H1 (cell line): ENCODE measurements around the gene RERE. TPM values are rescaled to one million over a fixed set of nuclear protein-coding genes. Genes with fewer than 3 reads are reported as not detected.

Experiments used
- CTCF ChIA-PET: fragments of 300-600 bp; sonication (Branson Sonifier 250); formaldehyde crosslinking; loops from one replicate; lab custom pipeline; 2021; ENCODE audit not compliant: partially characterized antibody; lab: Charles Lee
- POLR2A ChIA-PET: fragments of 300-600 bp; sonication (Branson Sonifier 250); formaldehyde crosslinking; loops from one replicate; lab custom pipeline; 2021; ENCODE audit warnings: inconsistent platforms; ENCODE audit not compliant: partially characterized antibody; lab: Charles Lee
- DNase-seq, 2 experiments: peaks; one replicate each; pipeline versions ENCODE4 v3.0.0 to v3.0.0-alpha.2; 2010 to 2022; ENCODE audit warnings: low spot score in 2 of 2, low read depth in 1 of 2, mixed read lengths in 1 of 2
- FAIRE-seq: peaks from 2 replicates; lab custom pipeline; 2011; peaks lifted over from hg19 to GRCh38; lab: Jason Lieb, UNC
- H2AFZ ChIP-seq: 2 replicates; pipeline ENCODE4 v1.8.1; 2012; ENCODE audit warnings: low read length, inconsistent platforms
- H2AK5ac ChIP-seq: 2 replicates; pipeline ENCODE4 v1.6.1; 2013; ENCODE audit warnings: low read depth, low read length
- H2BK120ac ChIP-seq: replicated peaks from 2 replicates; pipeline ENCODE3; 2013; ENCODE audit warnings: low read depth, low read length, inconsistent platforms
- H2BK12ac ChIP-seq: 2 replicates; pipeline ENCODE4 v1.6.1; 2013; ENCODE audit warnings: low read depth, low read length
- H2BK15ac ChIP-seq: 2 replicates; pipeline ENCODE4 v1.6.1; 2013; ENCODE audit warnings: low read length
- H2BK20ac ChIP-seq: 2 replicates; pipeline ENCODE4 v1.6.1; 2013; ENCODE audit warnings: low read length
- H2BK5ac ChIP-seq: 2 replicates; pipeline ENCODE4 v1.6.1; 2013; ENCODE audit warnings: low read depth, low read length
- H3K14ac ChIP-seq: 2 replicates; pipeline ENCODE4 v1.6.1; 2013; ENCODE audit warnings: inconsistent platforms; ENCODE audit not compliant: insufficient read length
- H3K18ac ChIP-seq: 2 replicates; pipeline ENCODE4 v1.6.1; 2013; ENCODE audit warnings: low read length; ENCODE audit errors: extremely low read depth
- H3K23ac ChIP-seq: 2 replicates; pipeline ENCODE4 v1.6.1; 2013; ENCODE audit warnings: inconsistent platforms; ENCODE audit not compliant: insufficient read length
- H3K23me2 ChIP-seq: 2 replicates; pipeline ENCODE4 v1.6.1; 2013; ENCODE audit warnings: low read depth, low read length
- H3K27ac ChIP-seq: 2 replicates; pipeline ENCODE4 v1.6.1; 2011; ENCODE audit warnings: low read depth, low read length, inconsistent platforms
- H3K27me3 ChIP-seq, 4 experiments: replicated peaks in 1 of 4; 1 replicate in 1 of 4; 2 replicates in 3 of 4; pipeline versions ENCODE4 v1.6.1 to v1.8.1; 2011 to 2013; ENCODE audit warnings: low read length in 3 of 4, mild to moderate bottlenecking in 3 of 4, inconsistent platforms in 2 of 4, mixed read lengths in 2 of 4, moderate library complexity in 1 of 4; ENCODE audit not compliant: control insufficient read depth in 3 of 4, insufficient read depth in 3 of 4; ENCODE audit errors: extremely low read depth in 1 of 4
- H3K36me3 ChIP-seq, 4 experiments: 2 replicates each; pipeline versions ENCODE4 v1.6.1 to v1.8.1; 2011 to 2013; ENCODE audit warnings: mild to moderate bottlenecking in 4 of 4, low read length in 3 of 4, moderate library complexity in 2 of 4, control low read depth in 1 of 4, inconsistent platforms in 1 of 4; ENCODE audit not compliant: insufficient read depth in 4 of 4, control insufficient read depth in 2 of 4
- H3K4ac ChIP-seq: replicated peaks from 2 replicates; pipeline ENCODE3; 2013; ENCODE audit warnings: low read length, low read depth, mixed read lengths, inconsistent platforms; ENCODE audit not compliant: insufficient read length
- H3K4me1 ChIP-seq, 4 experiments: replicated peaks in 1 of 4; 1 replicate in 1 of 4; 2 replicates in 3 of 4; pipeline versions ENCODE4 v1.6.1 to v1.8.1; 2011 to 2013; ENCODE audit warnings: low read length in 3 of 4, inconsistent platforms in 2 of 4, mixed read lengths in 1 of 4; ENCODE audit not compliant: insufficient read depth in 4 of 4, control insufficient read depth in 3 of 4
- H3K4me2 ChIP-seq, 2 experiments: 2 replicates each; pipeline versions ENCODE4 v1.6.1 to v1.8.1; 2011 to 2013; ENCODE audit warnings: low read depth in 2 of 2, low read length in 2 of 2, control low read depth in 1 of 2, inconsistent platforms in 1 of 2, mild to moderate bottlenecking in 1 of 2; ENCODE audit not compliant: insufficient read depth in 1 of 2
- H3K4me3 ChIP-seq, 4 experiments: fragments of 200-600, 300-600 bp in 1 of 4; sonication (generic), shearing (Covaris generic), sonication (Bioruptor Twin) in 1 of 4; 2 replicates each; pipeline versions ENCODE4 v1.5.1 to v1.8.1; 2011 to 2016; ENCODE audit warnings: low read length in 4 of 4, low read depth in 3 of 4, control low read depth in 2 of 4, inconsistent platforms in 2 of 4, mild to moderate bottlenecking in 2 of 4, mixed read lengths in 1 of 4, moderate library complexity in 1 of 4; ENCODE audit not compliant: insufficient read depth in 2 of 4; ENCODE audit errors: extremely low read depth in 1 of 4
- H3K56ac ChIP-seq: replicated peaks from 2 replicates; pipeline ENCODE3; 2013; ENCODE audit warnings: low read depth, mild to moderate bottlenecking, mixed read lengths, low read length, inconsistent platforms; ENCODE audit not compliant: insufficient read length
- H3K79me1 ChIP-seq: 2 replicates; pipeline ENCODE4 v1.6.1; 2013; ENCODE audit warnings: low read depth, low read length, control low read depth
- H3K79me2 ChIP-seq, 2 experiments: 2 replicates each; pipeline versions ENCODE4 v1.6.1 to v1.8.1; 2012 to 2013; ENCODE audit warnings: low read length in 2 of 2, mild to moderate bottlenecking in 2 of 2, inconsistent platforms in 1 of 2; ENCODE audit not compliant: insufficient read depth in 2 of 2, control insufficient read depth in 1 of 2
- H3K9ac ChIP-seq, 4 experiments: replicated peaks in 1 of 4; 1 replicate in 1 of 4; 2 replicates in 3 of 4; pipeline versions ENCODE4 v1.6.1 to v1.8.1; 2011 to 2013; ENCODE audit warnings: low read depth in 3 of 4, low read length in 3 of 4, control low read depth in 2 of 4, mild to moderate bottlenecking in 2 of 4, moderate library complexity in 2 of 4, inconsistent platforms in 1 of 4; ENCODE audit errors: extremely low read depth in 1 of 4
- H3K9me3 ChIP-seq, 2 experiments: 2 replicates each; pipeline versions ENCODE4 v1.6.1 to v1.8.1; 2012 to 2013; ENCODE audit warnings: mild to moderate bottlenecking in 2 of 2, moderate library complexity in 2 of 2, control low read depth in 1 of 2, inconsistent platforms in 1 of 2, low read depth in 1 of 2, low read length in 1 of 2, mixed read lengths in 1 of 2; ENCODE audit not compliant: insufficient read depth in 2 of 2
- H4K20me1 ChIP-seq, 2 experiments: replicated peaks in 1 of 2; 2 replicates each; pipeline versions ENCODE3 to v1.8.1; 2011 to 2013; ENCODE audit warnings: inconsistent platforms in 2 of 2, low read length in 2 of 2, mild to moderate bottlenecking in 1 of 2; ENCODE audit not compliant: insufficient read depth in 2 of 2, control insufficient read depth in 1 of 2
- H4K5ac ChIP-seq: 2 replicates; pipeline ENCODE4 v1.6.1; 2013; ENCODE audit warnings: low read length, low read depth, mixed read lengths, inconsistent platforms; ENCODE audit not compliant: insufficient read length
- H4K8ac ChIP-seq: 2 replicates; pipeline ENCODE4 v1.8.0; 2013; ENCODE audit warnings: mild to moderate bottlenecking, moderate library complexity, low read length, inconsistent platforms; ENCODE audit not compliant: insufficient read depth; ENCODE audit errors: extremely low read depth
- H4K91ac ChIP-seq: replicated peaks from 2 replicates; pipeline ENCODE3; 2013; ENCODE audit warnings: low read length, mixed read lengths, inconsistent platforms; ENCODE audit not compliant: insufficient read length
- BRCA1 ChIP-seq: IDR thresholded peaks from 2 replicates; pipeline ENCODE4 v1.6.1; 2012; ENCODE audit warnings: low read depth, low read length, improper control_type of control experiment
- CREB1 ChIP-seq: IDR thresholded peaks from 2 replicates; pipeline ENCODE4 v1.6.1; 2012; ENCODE audit warnings: inconsistent platforms
- EP300 ChIP-seq, 2 experiments: IDR thresholded peaks; 1 replicate in 1 of 2; 2 replicates in 1 of 2; pipeline ENCODE4 v1.6.1; 2011 to 2012; ENCODE audit warnings: low read depth in 2 of 2, low read length in 2 of 2, mild to moderate bottlenecking in 2 of 2, borderline replicate concordance in 1 of 2, inconsistent platforms in 1 of 2, moderate library complexity in 1 of 2
- FOSL1 ChIP-seq: IDR thresholded peaks from 2 replicates; pipeline ENCODE4 v1.6.1; 2011; ENCODE audit warnings: mild to moderate bottlenecking, low read depth, low read length, moderate library complexity; ENCODE audit not compliant: insufficient read depth
- HDAC2 ChIP-seq, 2 experiments: fragments of 300-600 bp in 1 of 2; sonication (generic) in 1 of 2; IDR thresholded peaks; 2 replicates each; pipeline ENCODE4 v1.6.1; 2011 to 2012; ENCODE audit warnings: low read depth in 2 of 2, low read length in 2 of 2, mild to moderate bottlenecking in 2 of 2, moderate library complexity in 2 of 2, borderline replicate concordance in 1 of 2, inconsistent platforms in 1 of 2
- JUND ChIP-seq: IDR thresholded peaks from 2 replicates; pipeline ENCODE4 v1.6.1; 2011; ENCODE audit warnings: mild to moderate bottlenecking, improper control_type of control experiment, low read length
- POLR2A ChIP-seq, 2 experiments: IDR thresholded peaks; 1 replicate in 1 of 2; 2 replicates in 1 of 2; pipeline ENCODE4 v1.6.1; 2011; ENCODE audit warnings: low read depth in 2 of 2, low read length in 2 of 2, mild to moderate bottlenecking in 2 of 2; ENCODE audit errors: control extremely low read depth in 1 of 2
- RFX5 ChIP-seq: IDR thresholded peaks from 2 replicates; pipeline ENCODE4 v1.6.1; 2011; ENCODE audit warnings: low read depth, low read length, improper control_type of control experiment, borderline replicate concordance
- SIRT6 ChIP-seq: IDR thresholded peaks from one replicate; pipeline ENCODE4 v1.7.1; 2012; ENCODE audit warnings: low read length, inconsistent platforms
- SP1 ChIP-seq: IDR thresholded peaks from 2 replicates; pipeline ENCODE4 v1.6.1; 2011; ENCODE audit warnings: low read depth, low read length
- SP2 ChIP-seq: IDR thresholded peaks from 2 replicates; pipeline ENCODE4 v1.6.1; 2012; ENCODE audit warnings: mild to moderate bottlenecking, low read length, inconsistent platforms
- SUZ12 ChIP-seq: fragments of 200-600 bp; sonication (generic); IDR thresholded peaks from 2 replicates; pipeline ENCODE4 v1.6.1; 2012; ENCODE audit warnings: mild to moderate bottlenecking, inconsistent platforms, low read length, moderate library complexity, mixed read lengths
- TCF12 ChIP-seq: IDR thresholded peaks from 2 replicates; pipeline ENCODE4 v1.6.1; 2011; ENCODE audit warnings: low read depth, mild to moderate bottlenecking, low read length
- ZNF274 ChIP-seq: IDR thresholded peaks from 2 replicates; pipeline ENCODE4 v1.7.0; 2012; ENCODE audit warnings: low read length, borderline replicate concordance; ENCODE audit errors: extremely low read depth
- WGBS, 2 experiments: shearing (Covaris generic) in 1 of 2; methylation state at CpG; one replicate each; pipeline versions ENCODE4 v1.1.6 to v1.1.7; 2013 to 2015; ENCODE audit warnings: low lambda C conversion rate in 2 of 2, mixed read lengths in 2 of 2, inconsistent platforms in 1 of 2, low coverage in 1 of 2, missing lambda C conversion rate in 1 of 2; ENCODE audit not compliant: insufficient replicate concordance in 2 of 2, insufficient coverage in 1 of 2, insufficient read length in 1 of 2; ENCODE audit errors: extremely low coverage in 1 of 2, missing lambda C conversion rate in 1 of 2; 5-methylcytosine and 5-hydroxymethylcytosine counted together
- polyA plus RNA-seq, 7 experiments: library from polyadenylated mRNA; depleted of rRNA in 3 of 7; stranded (reverse) in 5 of 7; unstranded in 2 of 7; fragments of >200 nt in 5 of 7; fragments of 200-250 nt in 2 of 7; gene quantifications; 1 replicate in 5 of 7; 2 replicates in 1 of 7; 4 replicates in 1 of 7; pipeline versions ENCODE4 v1.2.1 to v1.2.3, GENCODE V29; 2011 to 2013; ENCODE audit warnings: missing spikeins in 2 of 7, mixed read lengths in 2 of 7
- total RNA-seq: library from RNA; stranded (reverse); fragmentation: NEBNext Ultra II Directional; extraction: Animal tissue kit (Norgen Biotek cat#: 25700); gene quantifications from 2 replicates; pipeline ENCODE4 v1.2.1, GENCODE V29; 2021

RERE gene
- total and polyA plus RNA-seq, 2 of the 8 experiments (the other 6 are each of a cell fraction or from before 2014, with no cell fraction given): 15.3 to 142 TPM

DNA sequence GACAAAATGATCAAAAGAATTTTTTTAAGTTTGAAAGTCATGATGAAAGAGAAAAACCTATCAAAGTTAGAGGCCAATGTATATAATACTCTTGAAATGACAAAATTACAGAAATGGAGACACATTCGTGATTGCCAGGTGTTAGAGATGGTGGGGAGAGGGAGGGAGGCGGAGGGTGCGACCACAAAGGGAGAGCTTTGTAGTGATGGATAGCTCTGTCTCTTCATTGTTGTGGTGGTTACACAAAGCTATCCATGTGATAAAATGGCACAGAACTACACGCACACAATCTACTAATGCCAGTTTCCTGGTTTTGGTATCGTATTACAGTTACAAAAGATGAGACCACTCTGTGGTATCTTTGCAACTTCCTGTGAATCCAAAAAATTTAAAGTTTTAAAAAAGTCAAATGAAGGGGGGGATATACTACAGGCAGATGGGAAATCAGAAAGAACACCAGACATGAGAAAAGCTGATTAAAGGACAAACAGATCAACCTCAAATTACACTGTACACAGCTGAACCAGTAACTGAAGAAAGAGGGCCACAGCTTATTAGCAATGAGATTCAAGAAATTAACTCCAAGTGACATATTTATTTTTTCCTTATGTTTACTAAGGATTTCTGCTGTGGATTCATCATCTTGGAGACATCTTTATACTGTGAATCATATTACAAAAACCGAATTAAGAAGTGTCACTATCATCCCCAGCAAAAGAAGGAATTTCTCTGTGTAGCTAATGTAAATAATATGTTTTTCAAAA is 300.5 kb downstream of the RERE start:
- FAIRE-seq (no peak), DNase-seq (no peak)
- peaks cover 2 to 7% (median 5%) of the 10 kb centered on the region in 4 experiments; a peak in 5 of 7 replicates for H3K4me1 ChIP-seq
- 79% methylated on average over 6 of the region's 6 CpGs; no CpG with 5 or more reads in 1 of the 2 experiments for WGBS, 2 experiments
- H3K27me3 ChIP-seq: no peaks in the 10 kb centered on the region
- H3K79me1 ChIP-seq: peaks cover 2% of the 10 kb centered on the region; the same call in 1 of the 2 replicates
- H2AFZ ChIP-seq: no peak overlapping the region
- POLR2A ChIA-PET: no interaction called here
- H3K18ac ChIP-seq: no peak overlapping the region
- peaks cover 2% of the 10 kb centered on the region in 2 experiments for H4K20me1 ChIP-seq
- H3K23me2 ChIP-seq: no peaks in the 10 kb centered on the region
- H2BK15ac ChIP-seq: no peak overlapping the region
- H4K8ac ChIP-seq: no peak overlapping the region
- H3K56ac ChIP-seq: no peak overlapping the region
- H3K27ac ChIP-seq: no peak overlapping the region
- no peak overlapping the region for H3K4me2 ChIP-seq
- peaks cover 0 to 50% of the 10 kb centered on the region in 2 experiments; a peak in 3 of 4 replicates for H3K79me2 ChIP-seq
- peaks cover 0 to 4% (median 0%) of the 10 kb centered on the region in 4 experiments; a peak in 1 of 8 replicates for H3K36me3 ChIP-seq
- H2AK5ac ChIP-seq: no peak overlapping the region
- H3K4ac ChIP-seq: no peak overlapping the region
- CTCF ChIA-PET: interaction anchor here (0.6 to 1.7 kb wide), 2 partner anchors 9 to 1601 kb away, joined by 3 to 5 read pairs; no protein-coding TSS in a partner anchor
- no peak overlapping the region for H3K23ac ChIP-seq
- no peak overlapping the region for H4K91ac ChIP-seq
- H3K14ac ChIP-seq: no peak overlapping the region
- H2BK20ac ChIP-seq: no peak overlapping the region
- no peak overlapping the region for H4K5ac ChIP-seq
- H3K9me3 ChIP-seq: no peaks in the 10 kb centered on the region
- no peak overlapping the region for H2BK12ac ChIP-seq
- H3K4me3 ChIP-seq: no peak overlapping the region
- H2BK120ac ChIP-seq: no peak overlapping the region
- H3K9ac ChIP-seq: no peak overlapping the region
- no peak overlapping the region for H2BK5ac ChIP-seq
- no peak for TF ChIP-seq SP1
- TF ChIP-seq SUZ12: no peak
- TF ChIP-seq EP300 (IDR thresholded peaks at IDR 0.05; ENCODE audit: borderline replicate concordance in 1 of 2, low read depth in 2 of 2, low read length in 2 of 2): no peak
- TF ChIP-seq CREB1: no peak
- no peak for TF ChIP-seq HDAC2 (IDR thresholded peaks at IDR 0.05; ENCODE audit: borderline replicate concordance in 1 of 2, low read depth in 2 of 2, low read length in 2 of 2)
- TF ChIP-seq FOSL1: no peak
- no peak for TF ChIP-seq ZNF274
- TF ChIP-seq RFX5: no peak
- TF ChIP-seq JUND: no peak
- no peak for TF ChIP-seq SP2
- TF ChIP-seq SIRT6: no peak
- no peak for TF ChIP-seq TCF12
- TF ChIP-seq BRCA1: no peak
- no peak for TF ChIP-seq POLR2A (IDR thresholded peaks at IDR 0.05; ENCODE audit: control extremely low read depth in 1 of 2, low read depth in 2 of 2, low read length in 2 of 2)
